NCI-H1694 treated with DMSO at 0.1 percent for 48 hours (cell line): Measurements from ENCODE around the gene TRAF2.
"Not testable (repeated sequence)": the region's sequence is repeated elsewhere in the genome, so short reads cannot be mapped to it uniquely, and the experiment has no call there.

ENCODE experiments used
- DNase-seq: peaks from one replicate; lab custom pipeline; 2025; lab: John Stamatoyannopoulos, UW

The TRAF2 gene

GRCh38 chr9:136882109-136882946 is 4.0 kb upstream of the TRAF2 start:
- DNase-seq = no peak

GRCh38 chr9:136882947-136883283 is 3.4 kb upstream of the TRAF2 start:
- not testable (repeated sequence) for DNase-seq

- DNase-seq = not testable (repeated sequence)
Observed at GRCh38 chr9:136883670-136884069, 2.6 kb upstream of the TRAF2 start.

GRCh38 chr9:136886610-136887597 is 588 bp downstream of the TRAF2 start:
- DNase-seq = no peak

GRCh38 chr9:136888454-136888853 is 2.1 kb downstream of the TRAF2 start:
- no peak for DNase-seq

GRCh38 chr9:136889858-136890257 is 3.5 kb downstream of the TRAF2 start:
- DNase-seq = no peak

GRCh38 chr9:136890661-136891060 is 4.3 kb downstream of the TRAF2 start:
- no peak for DNase-seq

- DNase-seq = no peak
Observed at GRCh38 chr9:136896027-136896426, 9.7 kb downstream of the TRAF2 start.

- no peak for DNase-seq
Observed at GRCh38 chr9:136898483-136899100, 12.3 kb downstream of the TRAF2 start.

- DNase-seq = no peak
Observed at GRCh38 chr9:136899196-136899595, 12.9 kb downstream of the TRAF2 start.

GRCh38 chr9:136900556-136900955 is 14.2 kb downstream of the TRAF2 start:
- DNase-seq = no peak

GRCh38 chr9:136900988-136901515 is 14.7 kb downstream of the TRAF2 start:
- no peak for DNase-seq

GRCh38 chr9:136901516-136902258 is 15.4 kb downstream of the TRAF2 start:
- no peak for DNase-seq

GRCh38 chr9:136902259-136902821 is 16.0 kb downstream of the TRAF2 start:
- DNase-seq = no peak

- DNase-seq = no peak
Observed at GRCh38 chr9:136903041-136903554, 16.8 kb downstream of the TRAF2 start.

- DNase-seq = no peak
Observed at GRCh38 chr9:136906266-136906665, 19.9 kb downstream of the TRAF2 start.

- no peak for DNase-seq
Observed at GRCh38 chr9:136907011-136907914, 20.9 kb downstream of the TRAF2 start.

GRCh38 chr9:136910197-136910900 is 24.0 kb downstream of the TRAF2 start:
- no peak for DNase-seq

- no peak for DNase-seq
Observed at GRCh38 chr9:136910901-136911245, 24.6 kb downstream of the TRAF2 start.
